ENCODE results near the gene SEMA3A. TPM values are rescaled to one million over a fixed set of nuclear protein-coding genes. Genes with fewer than 3 reads are reported as not detected.

SEMA3A gene
- total RNA-seq, 1 donor from 2014 or later, result 134 TPM

DNA sequence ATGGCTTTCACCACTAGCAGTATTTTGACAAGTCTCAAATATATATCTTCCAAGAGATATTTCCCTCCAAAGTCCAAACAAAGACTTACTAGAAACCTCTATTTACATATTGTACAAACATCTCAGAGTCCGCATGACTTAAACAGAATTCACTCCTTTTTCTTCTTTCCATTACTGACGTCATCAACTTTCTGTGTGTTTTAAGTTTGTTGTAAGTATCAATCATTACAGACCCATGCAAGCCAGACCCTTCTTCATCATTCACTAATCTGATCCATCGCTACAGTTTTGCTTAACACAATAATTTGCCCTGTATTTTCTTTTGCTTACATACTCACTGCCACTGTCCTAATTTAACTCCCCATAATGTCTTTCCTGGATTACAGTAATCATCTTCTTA lies 51.9 kb downstream of the SEMA3A start:
- no peak for DNase-seq (ENCODE audit: low spot score)

DNA sequence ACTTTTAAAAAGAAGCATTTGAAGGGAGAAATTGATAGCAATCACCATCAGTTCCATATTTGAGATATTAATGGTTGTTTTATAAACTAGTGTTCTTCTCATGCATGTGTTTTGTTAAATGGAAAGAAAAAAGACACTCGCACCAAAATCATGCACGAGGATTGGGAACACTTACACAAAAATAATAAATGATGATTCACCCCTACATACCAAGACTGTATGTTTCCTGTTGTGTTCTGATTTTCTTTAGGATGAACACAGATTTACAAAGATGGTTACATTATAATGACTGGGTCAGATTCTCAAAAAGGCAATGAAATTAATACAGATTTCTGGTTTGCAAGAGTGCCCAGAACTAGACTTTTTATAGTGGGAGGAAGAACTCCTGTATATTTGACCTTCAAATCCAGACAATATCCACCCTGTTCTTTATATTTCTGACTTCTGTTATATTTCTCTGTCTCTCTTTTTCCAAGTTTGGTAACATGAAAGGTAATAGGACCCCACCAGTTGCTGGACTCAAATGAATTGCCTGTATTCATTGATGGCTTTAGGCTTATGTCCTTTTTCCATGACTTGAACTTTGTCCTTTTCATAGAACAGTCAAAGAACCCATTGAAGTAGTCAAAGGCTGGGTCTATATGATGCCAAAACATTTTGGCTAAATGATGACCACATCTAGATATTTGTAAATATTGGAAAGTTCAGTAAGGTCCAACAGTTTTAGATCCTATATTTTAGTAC lies 54.4 kb downstream of the SEMA3A start:
- TF ChIP-seq, protein P1, sequence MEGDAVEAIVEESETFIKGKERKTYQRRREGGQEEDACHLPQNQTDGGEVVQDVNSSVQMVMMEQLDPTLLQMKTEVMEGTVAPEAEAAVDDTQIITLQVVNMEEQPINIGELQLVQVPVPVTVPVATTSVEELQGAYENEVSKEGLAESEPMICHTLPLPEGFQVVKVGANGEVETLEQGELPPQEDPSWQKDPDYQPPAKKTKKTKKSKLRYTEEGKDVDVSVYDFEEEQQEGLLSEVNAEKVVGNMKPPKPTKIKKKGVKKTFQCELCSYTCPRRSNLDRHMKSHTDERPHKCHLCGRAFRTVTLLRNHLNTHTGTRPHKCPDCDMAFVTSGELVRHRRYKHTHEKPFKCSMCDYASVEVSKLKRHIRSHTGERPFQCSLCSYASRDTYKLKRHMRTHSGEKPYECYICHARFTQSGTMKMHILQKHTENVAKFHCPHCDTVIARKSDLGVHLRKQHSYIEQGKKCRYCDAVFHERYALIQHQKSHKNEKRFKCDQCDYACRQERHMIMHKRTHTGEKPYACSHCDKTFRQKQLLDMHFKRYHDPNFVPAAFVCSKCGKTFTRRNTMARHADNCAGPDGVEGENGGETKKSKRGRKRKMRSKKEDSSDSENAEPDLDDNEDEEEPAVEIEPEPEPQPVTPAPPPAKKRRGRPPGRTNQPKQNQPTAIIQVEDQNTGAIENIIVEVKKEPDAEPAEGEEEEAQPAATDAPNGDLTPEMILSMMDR (IDR thresholded peaks at IDR 0.05), result no peak
- no peak for TF ChIP-seq EZH2 (IDR thresholded peaks at IDR 0.05)
- TF ChIP-seq EZH2phosphoT487 (IDR thresholded peaks at IDR 0.05), result no peak
- peaks cover 3% of the 10 kb centered on the region for H3K9me3 Mint-ChIP-seq
- H3K27ac ChIP-seq, result no peak overlapping the region
- H3K4me3 ChIP-seq, result no peak overlapping the region
- H3K9ac ChIP-seq, result no peak overlapping the region
- no peak overlapping the region for H3K4me3 Mint-ChIP-seq
- H2AFZ ChIP-seq (replicated peaks), result no peak overlapping the region
- no peaks in the 10 kb centered on the region for H3F3A ChIP-seq (ENCODE audit: low read depth)
- peaks cover 21% of the 10 kb centered on the region for H4K20me1 ChIP-seq (ENCODE audit: low read depth)
- H3K36me3 Mint-ChIP-seq, result peaks cover 22% of the 10 kb centered on the region
- H3K27ac Mint-ChIP-seq, result no peak overlapping the region
- H3K9me3 ChIP-seq (ENCODE audit: low read depth), result no peaks in the 10 kb centered on the region
- DNase-seq (ENCODE audit: low spot score), result no peak
- H3K36me3 ChIP-seq, result no peaks in the 10 kb centered on the region
- no peak overlapping the region for H3K4me2 ChIP-seq
- peaks cover 17% of the 10 kb centered on the region for H3K4me1 Mint-ChIP-seq
- peaks cover 84% of the 10 kb centered on the region for H3K79me2 ChIP-seq (ENCODE audit: low read depth)
- H3K27me3 Mint-ChIP-seq (ENCODE audit: insufficient read depth, low read depth), result no peaks in the 10 kb centered on the region
- H3K4me1 ChIP-seq, result peaks cover 13% of the 10 kb centered on the region
- H3K27me3 ChIP-seq, result no peaks in the 10 kb centered on the region

More for the DNA sequence above, 51.9 kb downstream of the SEMA3A start:
- H3K27me3 ChIP-seq, result no peaks in the 10 kb centered on the region
- no peak overlapping the region for H3K9ac ChIP-seq
- peaks cover 91% of the 10 kb centered on the region for H3K79me2 ChIP-seq (ENCODE audit: low read depth)
- Mint-ChIP-seq H3K27me3 (ENCODE audit: insufficient read depth, low read depth) (no peaks in the 10 kb centered on the region), H3K9me3 (peaks cover 3% of the 10 kb centered on the region), H3K36me3 (peaks cover 21% of the 10 kb centered on the region), H3K27ac (no peak overlapping the region), H3K4me3 (no peak overlapping the region), H3K4me1 (peaks cover 33% of the 10 kb centered on the region)
- no peak overlapping the region for H3K4me3 ChIP-seq
- no peaks in the 10 kb centered on the region for H3K36me3 ChIP-seq
- H4K20me1 ChIP-seq (ENCODE audit: low read depth), result peaks cover 38% of the 10 kb centered on the region
- no peaks in the 10 kb centered on the region for H3F3A ChIP-seq (ENCODE audit: low read depth)
- peaks cover 36% of the 10 kb centered on the region for H3K4me1 ChIP-seq
- no peak overlapping the region for H2AFZ ChIP-seq (replicated peaks)
- no peaks in the 10 kb centered on the region for H3K9me3 ChIP-seq (ENCODE audit: low read depth)
- no peak overlapping the region for H3K27ac ChIP-seq
- TF ChIP-seq, protein P1 (IDR thresholded peaks at IDR 0.05), result no peak
- TF ChIP-seq EZH2phosphoT487 (IDR thresholded peaks at IDR 0.05) (no peak), EZH2 (IDR thresholded peaks at IDR 0.05) (no peak)
- no peak overlapping the region for H3K4me2 ChIP-seq

DNA sequence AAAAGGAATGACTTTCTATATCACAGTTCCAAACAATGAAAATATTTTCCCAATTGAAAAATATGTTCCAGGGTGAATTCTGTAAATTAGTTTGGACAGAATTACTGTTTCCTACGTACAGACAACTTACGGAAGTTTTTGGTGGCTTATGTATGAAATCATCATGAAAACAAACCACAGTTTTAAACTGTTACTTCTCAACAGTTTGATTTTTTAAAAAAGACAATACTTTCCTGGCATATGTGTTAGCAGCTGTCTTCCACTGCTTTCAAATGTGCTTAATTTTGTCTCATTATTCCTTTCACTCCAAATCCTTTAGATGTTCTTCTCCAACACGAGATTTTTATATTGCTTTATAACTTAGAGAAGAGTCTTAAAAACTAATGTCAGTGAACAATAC lies 56.2 kb downstream of the SEMA3A start:
- no peak overlapping the region for H3K9ac ChIP-seq
- H3F3A ChIP-seq (ENCODE audit: low read depth), result no peaks in the 10 kb centered on the region
- Mint-ChIP-seq H3K4me3 (no peak overlapping the region), H3K27ac (no peak overlapping the region), H3K27me3 (ENCODE audit: insufficient read depth, low read depth) (no peaks in the 10 kb centered on the region), H3K4me1 (peaks cover 10% of the 10 kb centered on the region), H3K9me3 (peaks cover 3% of the 10 kb centered on the region), H3K36me3 (peaks cover 27% of the 10 kb centered on the region)
- DNase-seq (ENCODE audit: low spot score), result no peak
- H3K4me3 ChIP-seq, result no peak overlapping the region
- no peak for TF ChIP-seq EZH2phosphoT487 (IDR thresholded peaks at IDR 0.05)
- TF ChIP-seq, protein P1 (IDR thresholded peaks at IDR 0.05), result no peak
- no peak for TF ChIP-seq EZH2 (IDR thresholded peaks at IDR 0.05)
- peaks cover 78% of the 10 kb centered on the region for H3K79me2 ChIP-seq (ENCODE audit: low read depth)
- H3K36me3 ChIP-seq, result peaks cover 9% of the 10 kb centered on the region
- no peak overlapping the region for H3K4me2 ChIP-seq
- H3K27ac ChIP-seq, result no peak overlapping the region
- H3K9me3 ChIP-seq (ENCODE audit: low read depth), result no peaks in the 10 kb centered on the region
- peaks cover 5% of the 10 kb centered on the region for H3K4me1 ChIP-seq
- no peak overlapping the region for H2AFZ ChIP-seq (replicated peaks)
- no peaks in the 10 kb centered on the region for H3K27me3 ChIP-seq
- H4K20me1 ChIP-seq (ENCODE audit: low read depth), result peaks cover 16% of the 10 kb centered on the region
